GM18951 (cell line): Measurements from ENCODE around the gene PCDH9.

Source experiments
- POLR2A ChIP-seq: IDR thresholded peaks from 4 replicates; pipeline ENCODE4 v1.6.1; 2011; ENCODE audit warnings: mild to moderate bottlenecking; ENCODE audit not compliant: insufficient read length, insufficient read depth; ENCODE audit errors: extremely low read depth
- in situ Hi-C: fragments of 300-500 bp; cut with MboI; formaldehyde crosslinking; loops from one replicate; pipeline ENCODE4 v1.12.0; 2022; ENCODE audit warnings: low sequenced_read_pairs, mixed read lengths, inconsistent platforms; ENCODE audit not compliant: unreplicated experiment

PCDH9 gene

DNA sequence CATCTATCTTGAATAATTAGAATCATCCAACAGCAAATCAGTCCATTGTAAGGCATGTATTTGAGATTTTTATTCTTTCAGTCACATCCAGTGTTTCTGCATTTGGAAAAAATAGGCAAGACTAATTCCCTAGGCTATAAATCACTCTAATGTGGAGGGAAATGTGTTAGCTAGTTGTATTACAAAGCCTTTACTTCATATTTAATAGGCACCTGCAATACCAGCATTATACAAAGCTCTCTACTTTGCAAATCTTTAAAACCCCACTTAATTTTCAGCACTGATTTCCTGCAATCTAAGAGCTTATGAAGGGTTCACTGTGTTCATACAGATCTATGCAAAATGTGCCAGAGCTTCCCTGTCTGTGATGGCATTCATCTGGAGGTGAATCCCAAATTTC lies 12.3 kb downstream of the PCDH9 start:
- TF ChIP-seq POLR2A: no peak
- in situ Hi-C loops: loop anchor here (25.0 kb wide), 1 partner anchor 531 kb away; no protein-coding TSS in a partner anchor

- TF ChIP-seq POLR2A: no peak
- in situ Hi-C loops: loop anchor here (25.0 kb wide), 1 partner anchor 530 kb away; no protein-coding TSS in a partner anchor
These were observed 13.3 kb downstream of the PCDH9 start for GRCh38 chr13:67216864-67217263.

DNA sequence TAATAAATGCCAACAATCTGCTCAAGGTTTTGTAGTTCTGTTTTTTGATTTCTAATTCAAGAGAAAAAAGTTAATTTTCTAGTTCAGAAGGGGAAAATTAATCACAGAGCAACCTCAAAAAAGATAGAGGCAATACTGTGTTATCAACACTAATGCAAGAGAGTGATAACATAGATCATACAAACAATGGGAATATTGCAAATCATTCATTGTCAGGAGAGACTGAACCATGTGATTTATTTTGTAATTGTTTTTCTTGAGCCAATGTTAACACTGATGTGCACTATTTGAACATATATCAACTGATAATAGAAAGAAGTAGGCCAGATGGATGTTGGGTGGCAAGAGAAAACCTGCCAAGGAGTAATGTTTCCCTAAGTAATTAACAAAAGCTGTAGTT lies 19.9 kb downstream of the PCDH9 start:
- no peak for TF ChIP-seq POLR2A
- in situ Hi-C loops: loop anchor here (25.0 kb wide), 1 partner anchor 523 kb away; no protein-coding TSS in a partner anchor

GRCh38 chr13:67208552-67208951 lies 21.6 kb downstream of the PCDH9 start:
- no peak for TF ChIP-seq POLR2A
- in situ Hi-C loops: loop anchor here (25.0 kb wide), 1 partner anchor 521 kb away; no protein-coding TSS in a partner anchor

DNA sequence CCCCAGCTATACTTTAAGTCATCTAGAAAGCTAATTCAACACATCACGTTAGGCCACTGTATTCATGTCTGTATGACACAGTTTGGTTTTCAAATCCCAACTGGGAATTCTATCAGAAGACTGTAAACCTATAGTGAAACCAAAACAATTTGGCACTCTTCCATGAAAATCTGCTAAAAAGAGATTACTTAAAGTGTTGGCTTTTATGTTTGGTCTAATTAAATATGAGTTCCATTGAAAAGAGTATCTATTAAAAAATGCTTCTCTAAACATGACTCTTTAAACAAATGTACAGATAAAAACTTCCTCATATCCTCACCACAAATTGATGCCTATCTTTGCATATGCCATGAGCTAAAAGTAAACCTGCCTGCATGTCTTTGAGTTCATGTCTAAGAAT lies 25.4 kb downstream of the PCDH9 start:
- in situ Hi-C loops: loop anchor here (25.0 kb wide), 1 partner anchor 517 kb away; no protein-coding TSS in a partner anchor
- no peak for TF ChIP-seq POLR2A

DNA sequence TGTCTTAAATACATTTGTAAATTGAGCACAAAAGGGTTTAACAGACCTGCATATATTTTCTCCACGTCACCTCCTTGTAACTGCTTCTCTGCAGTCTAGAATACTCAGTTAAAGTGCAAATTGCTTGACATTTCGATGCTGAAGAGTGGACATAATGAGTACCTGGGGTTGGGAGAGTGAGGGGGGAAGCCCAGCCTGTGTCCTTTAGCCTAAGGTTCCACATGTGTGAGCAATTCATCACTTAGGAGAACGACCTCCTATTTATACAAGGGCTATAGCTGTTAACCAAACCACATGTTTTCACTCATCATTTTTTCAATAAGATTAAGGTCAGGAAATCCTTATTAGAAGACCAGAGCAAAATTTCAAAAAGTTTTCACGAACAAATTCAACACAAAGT lies 29.5 kb downstream of the PCDH9 start:
- in situ Hi-C loops: loop anchor here (25.0 kb wide), 1 partner anchor 513 kb away; no protein-coding TSS in a partner anchor
- no peak for TF ChIP-seq POLR2A

DNA sequence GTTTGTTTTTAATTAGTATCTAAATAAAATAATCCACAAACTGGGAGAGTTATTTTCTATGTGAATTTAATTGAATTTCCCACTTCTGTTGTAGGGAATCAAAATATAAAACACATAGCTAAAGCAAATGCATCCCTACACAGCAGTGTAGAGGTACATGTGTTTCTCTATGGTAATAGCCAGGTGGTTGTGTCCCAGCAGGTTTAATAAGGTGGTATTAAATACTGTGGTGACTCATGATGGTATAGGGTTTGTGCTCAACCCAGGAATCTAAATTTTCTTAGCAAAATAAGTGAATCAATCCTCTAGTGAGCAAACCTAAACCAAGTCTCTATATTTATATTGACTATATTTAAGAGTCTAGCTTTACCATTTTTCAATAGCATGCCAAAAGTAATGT lies 30.0 kb downstream of the PCDH9 start:
- no peak for TF ChIP-seq POLR2A
- in situ Hi-C loops: loop anchor here (25.0 kb wide), 1 partner anchor 513 kb away; no protein-coding TSS in a partner anchor

- TF ChIP-seq POLR2A: no peak
These were observed 32.4 kb downstream of the PCDH9 start for GRCh38 chr13:67197704-67198103.

GRCh38 chr13:67193979-67194378 lies 36.2 kb downstream of the PCDH9 start:
- no peak for TF ChIP-seq POLR2A
- in situ Hi-C loops: no loop called here

More at GRCh38 chr13:67197704-67198103, 32.4 kb downstream of the PCDH9 start:
- in situ Hi-C loops: no loop called here

- in situ Hi-C loops: no loop called here
- no peak for TF ChIP-seq POLR2A
These were observed 37.4 kb downstream of the PCDH9 start for GRCh38 chr13:67192751-67193150.

DNA sequence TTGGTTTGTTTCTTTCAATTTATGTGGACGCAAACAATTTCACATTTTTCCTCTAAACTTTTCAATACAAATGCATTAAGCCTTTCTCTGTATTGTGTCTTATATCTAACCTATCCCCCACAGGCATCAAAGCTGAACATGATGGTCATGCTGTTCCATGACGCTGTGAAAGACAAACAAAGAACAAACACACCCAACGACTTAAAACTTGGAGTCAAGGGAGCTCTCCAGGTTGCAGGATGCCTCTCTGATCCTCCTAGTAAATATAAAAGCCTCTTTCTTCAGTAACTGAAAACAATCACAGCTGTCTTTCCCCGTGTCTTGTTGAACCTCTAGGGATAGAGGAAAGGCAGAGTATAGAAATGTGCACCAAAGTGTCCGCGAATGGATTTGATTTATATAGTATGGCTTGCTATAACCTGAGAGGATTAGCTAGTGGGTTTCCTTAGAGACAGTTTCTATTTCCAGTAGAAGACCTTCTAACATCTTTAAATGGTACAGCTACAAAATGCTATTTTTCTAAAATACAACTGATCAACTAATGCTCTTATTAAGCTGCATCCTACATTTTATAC lies 43.1 kb downstream of the PCDH9 start:
- in situ Hi-C loops: no loop called here
- no peak for TF ChIP-seq POLR2A

GRCh38 chr13:67184247-67184646 lies 45.9 kb downstream of the PCDH9 start:
- in situ Hi-C loops: no loop called here
- no peak for TF ChIP-seq POLR2A

GRCh38 chr13:67183151-67183550 lies 47.0 kb downstream of the PCDH9 start:
- TF ChIP-seq POLR2A: no peak
- in situ Hi-C loops: no loop called here

- no peak for TF ChIP-seq POLR2A
These were observed 54.2 kb downstream of the PCDH9 start for GRCh38 chr13:67175836-67176459.

More at GRCh38 chr13:67175836-67176459, 54.2 kb downstream of the PCDH9 start:
- in situ Hi-C loops: no loop called here
